ENCODE results near the gene LCAT. TPM values are rescaled to one million over a fixed set of nuclear protein-coding genes. Genes with fewer than 3 reads are reported as not detected.

The LCAT gene
- total and polyA plus RNA-seq, 9 of the 15 experiments (the other 6 are each of a cell fraction or from before 2014, with no cell fraction given) = 0.46 to 21.0 (median 5.0) TPM

GRCh38 chr16:67967958-67968399 lies 24.1 kb upstream of the LCAT start (continued):
- TF ChIP-seq PBX2 (CRISPR knock-in tag; IDR thresholded peaks at IDR 0.05; ENCODE audit: low read depth) (no peak), PBX2 (tag; conservative IDR thresholded peaks at IDR 0.05; ENCODE audit: low read depth) (no peak), RBM34 (IDR thresholded peaks at IDR 0.05; ENCODE audit: borderline replicate concordance, insufficient read depth, low read length) (no peak), KDM5B (IDR thresholded peaks at IDR 0.05; ENCODE audit: insufficient replicate concordance, low read depth, low read length) (no peak), MEIS2 (IDR thresholded peaks at IDR 0.05; ENCODE audit: partially characterized antibody) (no peak), ZNF79 (CRISPR knock-in tag; IDR thresholded peaks at IDR 0.05; ENCODE audit: low read depth) (no peak), HMBOX1 (IDR thresholded peaks at IDR 0.05) (no peak), NR4A1 (CRISPR knock-in tag; IDR thresholded peaks at IDR 0.05) (no peak), NR4A1 (tag; IDR thresholded peaks at IDR 0.05) (no peak), ZBTB7A (IDR thresholded peaks at IDR 0.05; ENCODE audit: borderline replicate concordance, control insufficient read depth, low read depth, low read length) (0 out of 2 replicates have a peak, but pooled peaks have one; percentile 44), NFIX (CRISPR knock-in tag; IDR thresholded peaks at IDR 0.05; ENCODE audit: low read depth) (no peak)
- TF ChIP-seq, protein P1, sequence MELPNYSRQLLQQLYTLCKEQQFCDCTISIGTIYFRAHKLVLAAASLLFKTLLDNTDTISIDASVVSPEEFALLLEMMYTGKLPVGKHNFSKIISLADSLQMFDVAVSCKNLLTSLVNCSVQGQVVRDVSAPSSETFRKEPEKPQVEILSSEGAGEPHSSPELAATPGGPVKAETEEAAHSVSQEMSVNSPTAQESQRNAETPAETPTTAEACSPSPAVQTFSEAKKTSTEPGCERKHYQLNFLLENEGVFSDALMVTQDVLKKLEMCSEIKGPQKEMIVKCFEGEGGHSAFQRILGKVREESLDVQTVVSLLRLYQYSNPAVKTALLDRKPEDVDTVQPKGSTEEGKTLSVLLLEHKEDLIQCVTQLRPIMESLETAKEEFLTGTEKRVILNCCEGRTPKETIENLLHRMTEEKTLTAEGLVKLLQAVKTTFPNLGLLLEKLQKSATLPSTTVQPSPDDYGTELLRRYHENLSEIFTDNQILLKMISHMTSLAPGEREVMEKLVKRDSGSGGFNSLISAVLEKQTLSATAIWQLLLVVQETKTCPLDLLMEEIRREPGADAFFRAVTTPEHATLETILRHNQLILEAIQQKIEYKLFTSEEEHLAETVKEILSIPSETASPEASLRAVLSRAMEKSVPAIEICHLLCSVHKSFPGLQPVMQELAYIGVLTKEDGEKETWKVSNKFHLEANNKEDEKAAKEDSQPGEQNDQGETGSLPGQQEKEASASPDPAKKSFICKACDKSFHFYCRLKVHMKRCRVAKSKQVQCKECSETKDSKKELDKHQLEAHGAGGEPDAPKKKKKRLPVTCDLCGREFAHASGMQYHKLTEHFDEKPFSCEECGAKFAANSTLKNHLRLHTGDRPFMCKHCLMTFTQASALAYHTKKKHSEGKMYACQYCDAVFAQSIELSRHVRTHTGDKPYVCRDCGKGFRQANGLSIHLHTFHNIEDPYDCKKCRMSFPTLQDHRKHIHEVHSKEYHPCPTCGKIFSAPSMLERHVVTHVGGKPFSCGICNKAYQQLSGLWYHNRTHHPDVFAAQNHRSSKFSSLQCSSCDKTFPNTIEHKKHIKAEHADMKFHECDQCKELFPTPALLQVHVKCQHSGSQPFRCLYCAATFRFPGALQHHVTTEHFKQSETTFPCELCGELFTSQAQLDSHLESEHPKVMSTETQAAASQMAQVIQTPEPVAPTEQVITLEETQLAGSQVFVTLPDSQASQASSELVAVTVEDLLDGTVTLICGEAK (IDR thresholded peaks at IDR 0.05) = 0 out of 2 replicates have a peak, but pooled peaks have one; percentile 37
- TF ChIP-seq, protein P1 (CRISPR knock-in tag; IDR thresholded peaks at IDR 0.05) = no peak
